GM18868 (cell line): ENCODE measurements around the gene SLAMF9.

Source experiments
- ATAC-seq: cut with Tn5 transposase; IDR thresholded peaks from one replicate; pipeline ENCODE4 v1.9.1; 2021; ENCODE audit warnings: mild to moderate bottlenecking, moderate library complexity; ENCODE audit not compliant: unreplicated experiment

The SLAMF9 gene

GRCh38 chr1:159946242-159947187, 7.5 kb downstream of the SLAMF9 start:
- ATAC-seq, result no peak

GRCh38 chr1:159945483-159946241, 8.4 kb downstream of the SLAMF9 start, which contains the start of gene IGSF9:
TSS of gene IGSF9 (minus strand) at chr1:159945613. CDS start at chr1:159943454, 2,159 bp downstream.
- peak; percentile 74 for ATAC-seq

GRCh38 chr1:159944623-159945455, 9.2 kb downstream of the SLAMF9 start:
- no peak for ATAC-seq

DNA sequence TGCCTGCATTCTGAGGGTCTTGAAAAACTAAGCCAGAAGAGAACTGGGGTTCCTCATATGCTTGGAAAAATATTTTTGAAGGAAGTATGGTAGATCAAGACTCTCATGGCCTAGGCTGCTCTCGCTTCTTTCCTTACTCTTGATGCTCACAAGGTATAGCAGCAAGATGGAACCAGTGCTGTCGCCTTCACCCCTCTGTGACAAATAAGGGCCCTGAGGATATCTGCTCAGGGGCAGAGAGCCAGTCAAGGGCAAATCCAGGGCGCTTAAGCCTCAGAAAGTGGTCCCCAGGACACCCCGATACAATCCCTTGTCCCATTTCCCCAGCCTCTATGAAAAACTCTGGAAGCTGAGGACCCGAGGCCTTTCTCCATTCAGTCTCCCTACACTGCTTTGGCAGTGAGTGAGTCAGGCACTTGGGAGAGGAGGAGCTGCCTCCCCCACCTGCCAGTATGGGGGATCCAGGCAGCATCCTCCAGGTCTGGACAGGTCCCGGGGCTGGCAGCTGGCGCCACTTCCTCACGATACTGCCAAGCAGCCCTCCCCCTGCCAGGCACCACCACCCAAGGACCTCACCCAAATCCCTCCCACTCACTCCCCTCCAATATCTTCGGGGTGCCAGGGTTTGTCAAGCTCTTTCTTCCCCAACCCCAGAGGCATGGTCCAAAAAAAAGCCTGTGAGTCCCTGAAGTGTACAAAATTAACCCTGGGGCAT, 10.0 kb downstream of the SLAMF9 start:
- no peak for ATAC-seq

GRCh38 chr1:159943278-159943640, 10.8 kb downstream of the SLAMF9 start:
- no peak for ATAC-seq

GRCh38 chr1:159942632-159943277, 11.3 kb downstream of the SLAMF9 start:
- no peak for ATAC-seq

DNA sequence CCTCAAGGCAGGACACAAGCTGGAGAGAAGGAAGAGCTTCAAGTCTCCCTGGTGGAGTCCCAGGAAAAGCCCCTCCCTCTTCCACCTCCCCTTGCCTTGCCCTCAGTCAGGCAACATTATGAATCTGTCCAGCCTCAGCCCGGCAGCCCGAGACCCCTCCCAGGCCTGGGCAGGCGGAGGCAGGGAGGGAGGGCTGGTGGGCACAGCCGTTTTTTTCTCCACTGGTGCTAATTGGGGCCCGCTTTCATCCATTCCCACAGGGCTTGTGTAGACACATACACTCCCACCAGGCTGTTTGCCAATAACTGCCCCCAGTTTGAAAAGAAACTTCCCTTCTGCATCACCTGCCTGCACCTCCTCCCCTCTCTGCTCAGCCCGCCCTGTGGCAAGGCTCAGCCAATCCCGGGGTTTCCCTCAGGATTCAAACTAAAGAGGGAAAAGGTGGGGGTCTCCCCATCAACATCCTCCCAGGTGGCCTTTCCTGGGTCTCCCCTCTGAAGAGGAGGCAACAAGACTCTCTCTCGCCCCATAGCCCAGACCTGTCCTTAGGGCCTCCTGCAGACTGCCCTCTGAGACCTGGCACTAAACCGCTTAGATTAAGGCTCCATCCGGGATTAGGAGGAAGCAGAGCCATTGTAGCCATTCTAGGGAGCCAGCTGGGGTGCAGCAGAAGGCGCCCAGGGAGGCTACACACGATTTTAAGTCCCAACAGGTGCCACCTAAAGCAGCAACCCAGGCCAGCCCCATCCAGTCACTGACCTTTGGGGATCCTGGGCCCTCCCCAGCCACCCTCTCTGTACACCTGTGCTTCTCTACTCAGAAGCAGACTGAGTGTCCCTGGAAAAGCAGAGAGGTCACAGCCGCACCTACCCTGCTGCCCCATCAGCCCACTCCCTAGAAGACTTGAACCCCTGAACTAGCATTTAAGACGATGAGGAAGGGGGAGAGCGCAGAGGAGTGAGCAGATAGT, 12.2 kb downstream of the SLAMF9 start:
- ATAC-seq, result no peak

GRCh38 chr1:159941141-159941540, 12.9 kb downstream of the SLAMF9 start:
- no peak for ATAC-seq

DNA sequence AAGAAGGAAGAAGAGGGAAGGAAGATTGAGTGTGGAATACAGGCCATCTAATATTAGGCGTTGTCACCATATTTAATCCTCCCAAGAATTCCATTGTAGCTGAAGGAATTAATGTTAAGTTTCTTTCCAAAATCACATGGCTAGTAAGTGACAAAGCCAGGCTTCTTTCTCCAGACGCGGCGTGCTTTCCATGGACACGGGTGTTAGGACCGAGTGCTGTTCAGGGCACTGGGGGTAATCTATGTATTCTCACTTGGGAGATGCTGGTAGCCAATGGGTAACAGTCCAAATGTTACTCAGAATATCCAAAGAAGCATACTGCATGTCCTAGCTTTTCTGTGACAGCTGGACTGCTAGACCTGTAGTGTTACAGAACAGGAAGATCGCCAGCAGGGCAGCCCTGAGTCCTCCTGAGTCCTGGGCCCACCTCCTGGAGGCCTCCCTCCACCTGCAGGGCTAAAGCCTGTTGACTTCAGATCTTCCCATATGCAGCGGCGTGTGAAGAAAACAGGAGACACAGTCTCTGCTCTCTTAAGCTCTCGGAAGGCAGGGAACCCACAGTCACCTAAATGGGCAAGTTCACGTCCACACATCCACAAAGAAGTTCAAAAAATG, 13.9 kb downstream of the SLAMF9 start:
- ATAC-seq, result no peak

DNA sequence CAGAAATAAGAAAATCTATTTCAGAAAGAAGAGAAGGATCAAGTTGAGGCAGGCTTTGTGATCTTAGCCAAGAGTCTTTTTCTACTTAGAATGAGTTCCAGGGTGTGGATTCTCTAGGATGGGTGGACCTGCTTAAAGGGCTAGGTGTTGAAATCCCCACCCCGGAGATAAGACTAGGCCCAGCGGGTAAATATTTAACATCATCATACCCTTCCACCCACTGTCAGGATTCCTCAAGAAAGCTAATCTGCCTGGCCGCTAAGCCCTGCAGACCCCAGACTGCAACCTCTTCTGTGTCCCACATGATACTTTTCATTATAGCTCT, 14.4 kb downstream of the SLAMF9 start:
- no peak for ATAC-seq

DNA sequence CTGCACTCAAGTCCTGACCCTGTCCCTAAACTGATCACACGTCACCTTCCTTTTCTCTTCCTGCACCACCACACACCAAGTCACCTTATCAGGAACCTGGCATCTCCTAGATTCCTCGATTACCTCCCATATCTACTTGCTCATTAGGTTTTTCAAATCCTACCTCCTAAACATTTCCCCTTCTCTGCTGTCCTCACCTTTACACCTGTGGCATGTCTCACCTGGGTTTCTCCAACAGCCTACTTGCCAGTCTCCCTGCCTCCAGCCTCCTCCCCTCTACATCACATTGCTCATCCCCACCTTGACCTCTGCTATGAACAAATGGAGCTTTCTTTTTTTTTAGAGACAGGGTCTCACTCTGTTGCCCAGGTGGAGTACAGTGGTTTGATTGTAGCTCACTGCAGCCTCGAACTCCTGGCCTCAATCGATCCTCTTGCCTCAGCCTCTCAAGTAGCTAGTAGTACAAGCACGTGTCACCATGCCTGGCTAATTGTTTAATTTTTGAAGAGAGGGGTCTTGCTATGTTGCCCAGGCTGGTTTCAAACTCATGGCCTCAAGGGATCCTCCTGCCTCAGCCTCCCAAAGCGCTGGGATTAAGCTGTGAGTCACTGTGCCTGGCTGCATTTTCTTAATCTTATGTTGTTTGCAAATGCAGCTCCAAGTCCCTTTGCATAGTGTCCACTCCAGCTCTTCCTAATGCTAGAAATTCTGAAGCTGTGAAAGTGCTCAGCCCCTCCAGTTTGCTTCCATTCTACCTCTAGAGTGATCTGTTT, 14.9 kb downstream of the SLAMF9 start:
- no peak for ATAC-seq

- ATAC-seq, result no peak
These were observed 15.7 kb downstream of the SLAMF9 start for GRCh38 chr1:159938211-159938852.

DNA sequence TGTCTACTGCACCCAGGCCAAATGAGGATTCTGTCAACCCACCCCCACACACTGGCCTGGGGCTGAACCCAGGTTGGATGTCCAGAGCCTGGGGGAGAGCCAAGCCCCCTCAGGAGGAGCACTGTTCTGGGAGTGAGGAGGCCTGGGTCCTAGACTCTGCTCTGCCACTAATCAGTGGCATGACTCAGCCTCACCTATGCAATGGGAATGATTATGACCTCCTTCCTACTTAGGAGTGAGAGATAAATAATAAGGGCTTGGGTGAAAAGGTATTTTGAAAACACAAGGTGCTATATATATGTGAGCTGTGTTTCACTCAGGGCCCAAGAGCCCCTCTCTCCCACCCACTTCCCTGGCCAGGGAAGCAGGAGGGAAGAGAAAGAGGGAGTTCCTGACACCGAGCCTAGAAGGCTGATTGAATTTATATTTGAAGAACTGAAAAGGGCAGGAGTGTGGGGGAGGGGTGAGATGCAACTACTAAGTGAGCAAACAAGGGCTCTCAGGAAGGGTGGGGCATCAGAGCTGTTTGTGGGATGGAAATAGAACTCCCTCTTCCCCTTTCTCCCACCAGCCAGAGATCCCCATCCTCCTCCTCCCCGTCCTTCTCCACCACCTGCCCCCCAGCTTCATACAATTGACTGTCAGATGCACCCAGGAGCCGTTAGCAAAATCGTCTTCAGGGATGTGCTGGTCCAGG, 16.8 kb downstream of the SLAMF9 start:
- no peak for ATAC-seq

DNA sequence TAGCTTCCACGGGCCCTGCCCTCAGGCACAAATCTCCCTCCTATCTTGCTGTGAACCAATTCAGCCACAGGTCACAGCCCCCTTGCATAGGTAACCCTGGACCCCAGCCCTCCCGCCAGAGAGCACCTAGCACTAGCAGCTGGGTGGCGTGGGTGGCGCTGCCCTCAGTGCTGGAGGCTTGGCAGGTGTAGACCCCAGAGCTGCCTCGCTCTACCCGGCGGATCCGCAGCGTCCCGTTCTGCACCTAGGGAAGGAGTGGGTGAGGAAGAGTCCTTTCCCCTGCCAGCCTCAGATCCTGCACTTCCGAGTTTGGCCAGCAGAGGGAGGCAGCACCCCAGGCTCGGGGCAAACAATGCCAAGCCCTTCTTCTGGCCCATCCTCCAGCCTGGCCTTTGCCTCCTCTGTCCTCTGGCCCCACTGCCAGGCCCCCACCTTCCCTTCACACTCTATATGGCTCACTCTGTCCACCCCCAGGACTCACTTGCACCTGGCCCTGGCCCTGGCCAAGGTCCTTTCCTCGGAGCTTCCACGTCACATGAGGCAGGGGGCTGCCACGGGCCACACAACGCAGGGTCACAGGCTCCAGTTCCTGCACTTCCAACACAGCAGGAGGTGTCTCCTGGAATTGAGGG, 17.6 kb downstream of the SLAMF9 start:
- no peak for ATAC-seq

DNA sequence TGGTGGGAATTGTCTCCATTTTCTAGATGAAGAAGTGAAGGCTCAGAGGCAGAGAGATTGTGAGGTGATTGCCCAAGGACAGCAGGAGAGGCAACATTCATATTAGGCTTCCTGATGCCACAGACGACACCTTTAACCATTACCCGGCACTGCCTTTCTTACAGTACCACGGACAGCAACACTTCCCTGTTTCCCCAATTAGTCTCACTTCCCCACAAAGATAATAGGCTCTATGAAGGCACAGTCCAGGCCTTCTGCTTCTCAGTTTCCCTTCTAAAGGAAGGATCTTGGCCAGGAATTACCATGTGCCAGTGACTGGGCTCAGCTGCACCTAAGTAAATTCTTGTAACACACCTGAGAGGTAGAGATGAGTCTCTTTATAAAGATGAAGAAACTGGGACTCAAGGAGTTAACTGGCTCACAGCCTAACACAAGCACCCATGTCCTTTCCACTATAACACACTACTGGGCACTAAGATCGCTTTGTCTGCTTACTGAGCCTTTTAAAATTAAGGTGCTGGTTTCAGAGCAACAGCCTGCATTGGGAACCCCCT, 18.2 kb downstream of the SLAMF9 start:
- no peak for ATAC-seq

DNA sequence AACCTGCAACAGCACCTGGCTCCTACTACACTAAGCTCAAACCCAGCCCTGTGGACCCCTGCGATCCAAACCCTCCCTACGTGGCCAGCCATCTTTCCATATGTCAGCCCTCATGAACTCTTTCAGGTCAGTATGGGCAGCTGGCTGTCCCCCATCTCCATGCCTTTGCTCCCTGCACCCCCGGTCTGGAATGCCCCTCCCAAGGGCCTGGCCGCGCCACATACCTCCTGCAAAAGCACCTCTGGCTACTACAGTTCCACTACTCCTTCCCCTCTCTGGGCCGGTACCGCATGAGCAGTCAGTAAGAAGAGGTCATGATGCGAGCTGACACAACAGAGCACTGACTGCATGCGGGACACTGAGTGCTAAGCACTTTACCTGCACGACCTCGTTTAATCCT, 18.7 kb downstream of the SLAMF9 start:
- no peak for ATAC-seq
